Measurements from ENCODE around the gene COL28A1.

GRCh38 chr7:7474436-7474835, 61.2 kb downstream of the COL28A1 start:
- no peak for TF ChIP-seq CTCF (IDR thresholded peaks at IDR 0.05; ENCODE audit: insufficient read depth, low read length, poor library complexity, severe bottlenecking)
- no peak for TF ChIP-seq EZH2phosphoT487 (conservative IDR thresholded peaks at IDR 0.05; ENCODE audit: low read length)

All from SU-DHL-6 (cell line).